Embryonic facial prominence (tissue), 1 donor: ENCODE results near the gene MINDY4.

Source experiments
- DNase-seq: peaks from one replicate; pipeline ENCODE4 v3.0.0-alpha.2; 2016; ENCODE audit errors: extremely low spot score

MINDY4 gene

GRCh38 chr7:30930621-30931020 lies 159.4 kb downstream of the MINDY4 start:
- DNase-seq: no peak

- DNase-seq: no peak
Measured at GRCh38 chr7:30931161-30931928, 160.1 kb downstream of the MINDY4 start.

- no peak for DNase-seq
Measured at GRCh38 chr7:30931929-30932540, 160.8 kb downstream of the MINDY4 start.

- no peak for DNase-seq
Measured at GRCh38 chr7:30932562-30932961, 161.3 kb downstream of the MINDY4 start.

- DNase-seq: no peak
Measured at GRCh38 chr7:30933124-30933974, 162.1 kb downstream of the MINDY4 start.

- DNase-seq: no peak
Measured at GRCh38 chr7:30934225-30934624, 163.0 kb downstream of the MINDY4 start.

GRCh38 chr7:30934732-30935568 lies 163.7 kb downstream of the MINDY4 start:
- DNase-seq: no peak

- DNase-seq: no peak
Measured at GRCh38 chr7:30935569-30935877, 164.3 kb downstream of the MINDY4 start.

- no peak for DNase-seq
Measured at GRCh38 chr7:30936650-30937245, 165.5 kb downstream of the MINDY4 start.

GRCh38 chr7:30937416-30937815 lies 166.2 kb downstream of the MINDY4 start:
- no peak for DNase-seq

GRCh38 chr7:30938435-30939316 lies 167.5 kb downstream of the MINDY4 start:
- DNase-seq: no peak

- no peak for DNase-seq
Measured at GRCh38 chr7:30941582-30942323, 170.5 kb downstream of the MINDY4 start.
